ENCODE measurements around the gene NR1D1. TPM values are rescaled to one million over a fixed set of nuclear protein-coding genes. Genes with fewer than 3 reads are reported as not detected.
A peak's percentile ranks its signal among the peaks of the same experiment; 100 is the strongest.

Gene NR1D1
- total and polyA plus RNA-seq, 2 of the 13 experiments (the other 11 are each of a cell fraction or from before 2014, with no cell fraction given): 2.1 to 2.7 TPM

DNA sequence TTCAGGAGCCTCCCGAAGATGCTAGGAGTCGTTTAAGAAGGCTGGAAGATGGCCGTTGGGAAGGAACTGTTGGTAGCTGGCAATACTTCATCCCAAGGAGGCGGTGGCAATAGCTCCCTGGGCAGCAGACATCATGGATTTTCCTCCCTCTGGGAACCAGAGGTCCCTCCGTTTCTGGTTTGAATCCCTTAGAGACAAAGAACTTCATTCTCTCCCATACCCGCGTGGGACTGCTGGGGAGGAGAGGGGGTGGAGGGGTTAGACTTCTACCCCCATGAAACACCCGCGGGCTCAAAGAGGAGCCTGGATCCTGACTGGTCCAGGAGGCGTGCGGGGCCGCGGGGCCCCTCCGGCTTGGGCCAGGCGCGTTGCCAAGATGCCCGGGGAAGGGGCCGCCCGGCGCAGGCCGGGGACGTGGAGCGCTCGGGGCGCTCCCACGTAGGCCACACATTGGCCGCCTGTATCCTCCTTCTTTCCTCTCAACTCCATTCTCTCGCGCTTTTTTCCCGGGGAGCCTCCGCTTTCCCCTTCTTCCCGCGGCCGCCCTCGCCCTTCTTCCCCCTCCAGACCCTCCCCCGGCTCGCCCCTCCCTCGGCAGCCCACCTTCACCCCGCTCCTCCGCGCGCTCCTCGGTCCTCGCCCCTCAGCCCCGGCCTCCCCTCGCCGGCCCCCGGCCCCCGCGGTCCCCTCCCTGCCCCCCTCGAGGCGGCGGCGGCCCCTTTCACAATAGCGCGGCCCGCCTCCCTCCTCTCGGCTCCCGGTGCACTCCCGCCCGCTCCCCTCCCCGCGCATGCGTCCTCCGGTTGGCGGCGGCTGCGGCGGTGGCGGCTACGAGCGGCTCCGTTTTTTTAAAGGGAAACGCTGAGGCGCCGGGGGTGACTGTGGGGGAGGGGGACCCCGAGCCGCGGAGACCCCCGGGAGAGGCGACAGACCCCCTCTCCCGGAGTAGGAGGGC lies 21.1 kb upstream of the NR1D1 start, which contains the start of gene MSL1 (continued):
- TF ChIP-seq, protein P1, sequence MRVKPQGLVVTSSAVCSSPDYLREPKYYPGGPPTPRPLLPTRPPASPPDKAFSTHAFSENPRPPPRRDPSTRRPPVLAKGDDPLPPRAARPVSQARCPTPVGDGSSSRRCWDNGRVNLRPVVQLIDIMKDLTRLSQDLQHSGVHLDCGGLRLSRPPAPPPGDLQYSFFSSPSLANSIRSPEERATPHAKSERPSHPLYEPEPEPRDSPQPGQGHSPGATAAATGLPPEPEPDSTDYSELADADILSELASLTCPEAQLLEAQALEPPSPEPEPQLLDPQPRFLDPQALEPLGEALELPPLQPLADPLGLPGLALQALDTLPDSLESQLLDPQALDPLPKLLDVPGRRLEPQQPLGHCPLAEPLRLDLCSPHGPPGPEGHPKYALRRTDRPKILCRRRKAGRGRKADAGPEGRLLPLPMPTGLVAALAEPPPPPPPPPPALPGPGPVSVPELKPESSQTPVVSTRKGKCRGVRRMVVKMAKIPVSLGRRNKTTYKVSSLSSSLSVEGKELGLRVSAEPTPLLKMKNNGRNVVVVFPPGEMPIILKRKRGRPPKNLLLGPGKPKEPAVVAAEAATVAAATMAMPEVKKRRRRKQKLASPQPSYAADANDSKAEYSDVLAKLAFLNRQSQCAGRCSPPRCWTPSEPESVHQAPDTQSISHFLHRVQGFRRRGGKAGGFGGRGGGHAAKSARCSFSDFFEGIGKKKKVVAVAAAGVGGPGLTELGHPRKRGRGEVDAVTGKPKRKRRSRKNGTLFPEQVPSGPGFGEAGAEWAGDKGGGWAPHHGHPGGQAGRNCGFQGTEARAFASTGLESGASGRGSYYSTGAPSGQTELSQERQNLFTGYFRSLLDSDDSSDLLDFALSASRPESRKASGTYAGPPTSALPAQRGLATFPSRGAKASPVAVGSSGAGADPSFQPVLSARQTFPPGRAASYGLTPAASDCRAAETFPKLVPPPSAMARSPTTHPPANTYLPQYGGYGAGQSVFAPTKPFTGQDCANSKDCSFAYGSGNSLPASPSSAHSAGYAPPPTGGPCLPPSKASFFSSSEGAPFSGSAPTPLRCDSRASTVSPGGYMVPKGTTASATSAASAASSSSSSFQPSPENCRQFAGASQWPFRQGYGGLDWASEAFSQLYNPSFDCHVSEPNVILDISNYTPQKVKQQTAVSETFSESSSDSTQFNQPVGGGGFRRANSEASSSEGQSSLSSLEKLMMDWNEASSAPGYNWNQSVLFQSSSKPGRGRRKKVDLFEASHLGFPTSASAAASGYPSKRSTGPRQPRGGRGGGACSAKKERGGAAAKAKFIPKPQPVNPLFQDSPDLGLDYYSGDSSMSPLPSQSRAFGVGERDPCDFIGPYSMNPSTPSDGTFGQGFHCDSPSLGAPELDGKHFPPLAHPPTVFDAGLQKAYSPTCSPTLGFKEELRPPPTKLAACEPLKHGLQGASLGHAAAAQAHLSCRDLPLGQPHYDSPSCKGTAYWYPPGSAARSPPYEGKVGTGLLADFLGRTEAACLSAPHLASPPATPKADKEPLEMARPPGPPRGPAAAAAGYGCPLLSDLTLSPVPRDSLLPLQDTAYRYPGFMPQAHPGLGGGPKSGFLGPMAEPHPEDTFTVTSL (CRISPR knock-in tag; IDR thresholded peaks at IDR 0.05; ENCODE audit: borderline replicate concordance): no peak
- TF ChIP-seq ZNF644 (CRISPR knock-in tag; IDR thresholded peaks at IDR 0.05; ENCODE audit: low read depth): no peak
- TF ChIP-seq AKAP8 (CRISPR knock-in tag; IDR thresholded peaks at IDR 0.05): no peak
- TF ChIP-seq, protein P2, sequence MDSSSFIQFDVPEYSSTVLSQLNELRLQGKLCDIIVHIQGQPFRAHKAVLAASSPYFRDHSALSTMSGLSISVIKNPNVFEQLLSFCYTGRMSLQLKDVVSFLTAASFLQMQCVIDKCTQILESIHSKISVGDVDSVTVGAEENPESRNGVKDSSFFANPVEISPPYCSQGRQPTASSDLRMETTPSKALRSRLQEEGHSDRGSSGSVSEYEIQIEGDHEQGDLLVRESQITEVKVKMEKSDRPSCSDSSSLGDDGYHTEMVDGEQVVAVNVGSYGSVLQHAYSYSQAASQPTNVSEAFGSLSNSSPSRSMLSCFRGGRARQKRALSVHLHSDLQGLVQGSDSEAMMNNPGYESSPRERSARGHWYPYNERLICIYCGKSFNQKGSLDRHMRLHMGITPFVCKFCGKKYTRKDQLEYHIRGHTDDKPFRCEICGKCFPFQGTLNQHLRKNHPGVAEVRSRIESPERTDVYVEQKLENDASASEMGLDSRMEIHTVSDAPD (CRISPR knock-in tag; IDR thresholded peaks at IDR 0.05): no peak
- no peak for TF ChIP-seq ZNF598 (CRISPR knock-in tag; IDR thresholded peaks at IDR 0.05; ENCODE audit: borderline replicate concordance)
- no peak for TF ChIP-seq XBP1 (CRISPR knock-in tag; IDR thresholded peaks at IDR 0.05)
- no peak for TF ChIP-seq NFE2 (CRISPR knock-in tag; IDR thresholded peaks at IDR 0.05)
- no peak for TF ChIP-seq FOXC1 (CRISPR knock-in tag; IDR thresholded peaks at IDR 0.05; ENCODE audit: borderline replicate concordance)
- TF ChIP-seq, protein P3, sequence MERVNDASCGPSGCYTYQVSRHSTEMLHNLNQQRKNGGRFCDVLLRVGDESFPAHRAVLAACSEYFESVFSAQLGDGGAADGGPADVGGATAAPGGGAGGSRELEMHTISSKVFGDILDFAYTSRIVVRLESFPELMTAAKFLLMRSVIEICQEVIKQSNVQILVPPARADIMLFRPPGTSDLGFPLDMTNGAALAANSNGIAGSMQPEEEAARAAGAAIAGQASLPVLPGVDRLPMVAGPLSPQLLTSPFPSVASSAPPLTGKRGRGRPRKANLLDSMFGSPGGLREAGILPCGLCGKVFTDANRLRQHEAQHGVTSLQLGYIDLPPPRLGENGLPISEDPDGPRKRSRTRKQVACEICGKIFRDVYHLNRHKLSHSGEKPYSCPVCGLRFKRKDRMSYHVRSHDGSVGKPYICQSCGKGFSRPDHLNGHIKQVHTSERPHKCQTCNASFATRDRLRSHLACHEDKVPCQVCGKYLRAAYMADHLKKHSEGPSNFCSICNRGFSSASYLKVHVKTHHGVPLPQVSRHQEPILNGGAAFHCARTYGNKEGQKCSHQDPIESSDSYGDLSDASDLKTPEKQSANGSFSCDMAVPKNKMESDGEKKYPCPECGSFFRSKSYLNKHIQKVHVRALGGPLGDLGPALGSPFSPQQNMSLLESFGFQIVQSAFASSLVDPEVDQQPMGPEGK (CRISPR knock-in tag; IDR thresholded peaks at IDR 0.05): peak; percentile 80
- TF ChIP-seq, protein P4, sequence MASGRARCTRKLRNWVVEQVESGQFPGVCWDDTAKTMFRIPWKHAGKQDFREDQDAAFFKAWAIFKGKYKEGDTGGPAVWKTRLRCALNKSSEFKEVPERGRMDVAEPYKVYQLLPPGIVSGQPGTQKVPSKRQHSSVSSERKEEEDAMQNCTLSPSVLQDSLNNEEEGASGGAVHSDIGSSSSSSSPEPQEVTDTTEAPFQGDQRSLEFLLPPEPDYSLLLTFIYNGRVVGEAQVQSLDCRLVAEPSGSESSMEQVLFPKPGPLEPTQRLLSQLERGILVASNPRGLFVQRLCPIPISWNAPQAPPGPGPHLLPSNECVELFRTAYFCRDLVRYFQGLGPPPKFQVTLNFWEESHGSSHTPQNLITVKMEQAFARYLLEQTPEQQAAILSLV (CRISPR knock-in tag; IDR thresholded peaks at IDR 0.05; ENCODE audit: borderline replicate concordance): no peak
- TF ChIP-seq NFE2L2 (IDR thresholded peaks at IDR 0.05; ENCODE audit: low read length): no peak
- TF ChIP-seq DNMT3B (CRISPR knock-in tag; conservative IDR thresholded peaks at IDR 0.05): no peak; the same call in 1 of the 2 replicates
- peak; percentile 35; the same call in 1 of the 2 replicates for TF ChIP-seq ZNF816 (CRISPR knock-in tag; IDR thresholded peaks at IDR 0.05; ENCODE audit: borderline replicate concordance)
- TF ChIP-seq NFE2L1 (CRISPR knock-in tag; IDR thresholded peaks at IDR 0.05; ENCODE audit: borderline replicate concordance): no peak
- no peak for TF ChIP-seq JUNB (CRISPR knock-in tag; IDR thresholded peaks at IDR 0.05; ENCODE audit: borderline replicate concordance)
- TF ChIP-seq BHLHE40 (IDR thresholded peaks at IDR 0.05; ENCODE audit: low read length): no peak
- TF ChIP-seq TP53 (CRISPR knock-in tag; conservative IDR thresholded peaks at IDR 0.05): no peak
- no peak for TF ChIP-seq ZNF12 (CRISPR knock-in tag; IDR thresholded peaks at IDR 0.05)
